Fibroblast of skin of left biceps (primary cell): ENCODE data around the gene MMP1.
A peak's percentile ranks its signal among the peaks of the same experiment; 100 is the strongest.
"Not testable (repeated sequence)": the region's sequence is repeated elsewhere in the genome, so short reads cannot be mapped to it uniquely, and the experiment has no call there.

ENCODE experiments used
- DNase-seq, 2 experiments: peaks; one replicate each; pipeline ENCODE4 v3.0.0-alpha.2; 2013; ENCODE audit warnings: low read depth in 2 of 2

Gene MMP1

GRCh38 chr11:102760344-102761035, 37.5 kb downstream of the MMP1 start:
- DNase-seq, result peak; percentile 92 to 95

- DNase-seq, result no peak
Observed at GRCh38 chr11:102757823-102758549, 40.0 kb downstream of the MMP1 start.

- no peak for DNase-seq
Observed at GRCh38 chr11:102753267-102753666, 44.7 kb downstream of the MMP1 start.

GRCh38 chr11:102751673-102752072, 46.3 kb downstream of the MMP1 start:
- no peak for DNase-seq

- DNase-seq, result no peak
Observed at GRCh38 chr11:102749101-102749722, 48.7 kb downstream of the MMP1 start.

- DNase-seq, result not testable (repeated sequence)
Observed at GRCh38 chr11:102746746-102747578, 51.0 kb downstream of the MMP1 start.
